HG02938 (cell line): ENCODE data around the gene SLC35G6.
"Not testable (repeated sequence)": the region's sequence is repeated elsewhere in the genome, so short reads cannot be mapped to it uniquely, and the experiment has no call there.

Experiments used
- ATAC-seq: cut with Tn5 transposase; IDR thresholded peaks from one replicate; pipeline ENCODE4 v1.9.1; 2021; ENCODE audit warnings: mild to moderate bottlenecking, moderate library complexity; ENCODE audit not compliant: unreplicated experiment

Gene SLC35G6

GRCh38 chr17:7477392-7478275 is 3.6 kb upstream of the SLC35G6 start:
- ATAC-seq: no peak

DNA sequence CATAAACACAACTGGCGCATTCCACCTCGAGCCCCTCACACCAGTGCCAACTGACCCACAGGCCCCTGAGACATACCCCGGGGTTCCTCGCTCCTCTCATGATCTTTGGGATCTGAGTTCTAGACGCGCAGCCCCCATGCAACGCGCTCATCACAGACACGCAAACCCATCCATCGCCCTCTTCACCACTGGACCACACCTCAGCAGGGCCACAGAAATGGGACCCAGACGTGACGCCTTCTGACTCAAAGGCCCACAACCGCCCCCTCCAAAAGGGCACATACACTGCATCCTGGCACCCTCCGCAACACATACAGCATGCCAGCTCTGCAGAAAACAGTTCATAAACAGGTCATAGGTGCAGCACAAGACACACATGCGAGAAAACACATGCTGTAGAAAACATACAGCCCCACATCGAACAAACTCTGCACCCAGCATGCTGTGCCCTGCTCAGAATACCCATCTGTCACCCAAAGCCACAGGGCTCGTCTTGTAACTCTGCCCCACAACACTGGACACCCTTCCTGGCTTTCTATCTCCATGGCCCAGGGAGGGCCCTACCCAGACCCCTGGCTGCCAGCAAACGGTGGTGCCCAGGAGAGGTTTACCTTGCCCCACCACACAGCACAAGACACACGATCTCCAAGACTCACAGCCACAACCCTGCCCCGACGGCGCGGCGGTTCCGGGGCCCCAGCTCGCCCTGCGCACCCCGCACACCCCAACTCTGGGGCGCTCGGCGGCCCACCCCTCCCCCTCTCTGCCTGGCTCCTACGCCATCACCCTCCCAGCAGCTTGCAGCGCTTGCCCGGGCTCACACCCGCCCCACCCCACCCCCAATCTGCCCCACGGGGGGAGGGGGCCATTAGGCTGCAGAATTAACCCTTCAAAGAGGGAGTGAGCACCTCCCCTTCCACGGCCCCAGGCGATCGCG is 2.7 kb upstream of the SLC35G6 start:
- ATAC-seq: no peak

DNA sequence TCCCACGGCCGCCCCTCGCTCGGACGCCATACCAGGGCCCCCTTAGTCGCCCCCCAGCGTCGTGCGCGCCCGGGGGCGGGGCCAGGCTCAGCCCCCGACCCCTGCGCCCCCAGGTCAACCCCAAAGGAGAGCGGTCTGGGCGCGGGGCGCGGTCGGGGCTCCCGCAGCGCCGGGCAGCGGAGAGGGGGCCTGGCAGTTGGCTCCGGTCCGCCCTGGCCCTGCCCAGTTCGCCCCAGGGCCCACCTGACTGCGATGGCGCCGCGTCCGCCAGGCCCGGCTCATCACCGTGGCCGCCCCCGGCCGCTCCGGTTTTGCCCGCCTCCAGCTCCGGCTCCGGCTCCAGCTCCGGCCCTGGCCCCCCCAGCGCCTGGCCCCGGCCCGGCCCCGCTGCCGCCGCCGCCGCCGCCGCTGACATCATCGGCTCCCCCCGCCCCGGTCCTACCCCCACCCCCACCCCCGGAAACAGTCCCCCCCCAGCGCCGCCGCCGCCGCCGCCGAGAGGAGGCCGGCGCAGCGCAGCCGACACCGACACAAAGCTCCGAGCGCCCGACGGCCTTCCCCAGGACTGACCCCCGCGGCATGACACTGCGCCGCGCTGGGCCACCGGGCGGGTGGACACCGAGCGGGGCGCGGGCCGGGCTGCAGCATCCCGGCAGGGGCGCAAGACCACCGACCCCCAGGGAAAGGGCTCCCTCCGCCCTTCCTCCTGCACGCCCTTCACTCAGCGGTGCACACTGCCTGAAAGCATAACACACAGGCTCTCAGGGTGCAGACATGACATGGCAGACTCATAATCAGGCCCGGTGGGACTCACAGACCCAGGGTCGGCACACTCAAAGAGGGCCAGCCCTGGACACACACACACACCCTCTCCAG is 1.8 kb upstream of the SLC35G6 start, which contains the start of gene ZBTB4:
Gene ZBTB4, minus strand, starts transcription at position 419 of the 876 bp plus-strand sequence. CDS start 12,830 bp downstream, outside the sequence.
- ATAC-seq: no peak

GRCh38 chr17:7480089-7480384 is 1.2 kb upstream of the SLC35G6 start:
- ATAC-seq: no peak

- ATAC-seq: not testable (repeated sequence)
Observed at GRCh38 chr17:7481842-7482741, 846 bp downstream of the SLC35G6 start.

GRCh38 chr17:7482742-7483088 is 1.5 kb downstream of the SLC35G6 start:
- not testable (repeated sequence) for ATAC-seq

GRCh38 chr17:7483255-7484066 is 2.2 kb downstream of the SLC35G6 start:
- peak; percentile 28 for ATAC-seq

DNA sequence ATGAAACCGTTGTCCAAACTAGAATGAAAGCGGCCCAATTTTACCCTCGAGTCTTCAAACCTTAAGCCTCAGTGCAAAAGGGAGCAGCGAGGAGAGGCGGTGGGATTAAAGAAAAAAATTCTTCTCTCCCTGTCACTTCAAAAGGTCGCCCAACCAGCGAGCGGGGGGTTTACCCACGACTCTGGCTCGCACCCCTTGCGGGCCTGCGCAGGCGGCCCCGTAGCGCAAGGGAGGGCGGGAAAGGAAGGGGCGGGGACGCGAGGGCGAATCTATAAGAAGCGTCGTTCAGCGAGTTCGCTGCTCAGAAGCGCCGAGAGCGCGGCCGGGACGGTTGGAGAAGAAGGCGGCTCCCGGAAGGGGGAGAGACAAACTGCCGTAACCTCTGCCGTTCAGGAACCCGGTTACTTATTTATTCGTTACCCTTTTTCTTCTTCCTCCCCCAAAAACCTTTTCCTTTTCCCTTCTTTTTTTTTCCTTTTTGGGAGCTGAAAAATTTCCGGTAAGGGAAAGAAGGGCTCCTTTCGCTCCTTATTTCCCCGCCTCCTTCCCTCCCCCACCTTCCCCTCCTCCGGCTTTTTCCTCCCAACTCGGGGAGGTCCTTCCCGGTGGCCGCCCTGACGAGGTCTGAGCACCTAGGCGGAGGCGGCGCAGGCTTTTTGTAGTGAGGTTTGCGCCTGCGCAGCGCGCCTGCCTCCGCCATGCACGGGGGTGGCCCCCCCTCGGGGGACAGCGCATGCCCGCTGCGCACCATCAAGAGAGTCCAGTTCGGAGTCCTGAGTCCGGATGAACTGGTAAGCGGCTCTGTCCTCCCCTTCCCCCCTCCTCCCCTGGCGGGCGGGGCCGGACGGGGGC is 3.0 kb downstream of the SLC35G6 start, which contains the start of gene POLR2A:
Gene POLR2A, plus strand, starts transcription at position 300 of the 852 bp plus-strand sequence.
- peak; percentile 66 for ATAC-seq

DNA sequence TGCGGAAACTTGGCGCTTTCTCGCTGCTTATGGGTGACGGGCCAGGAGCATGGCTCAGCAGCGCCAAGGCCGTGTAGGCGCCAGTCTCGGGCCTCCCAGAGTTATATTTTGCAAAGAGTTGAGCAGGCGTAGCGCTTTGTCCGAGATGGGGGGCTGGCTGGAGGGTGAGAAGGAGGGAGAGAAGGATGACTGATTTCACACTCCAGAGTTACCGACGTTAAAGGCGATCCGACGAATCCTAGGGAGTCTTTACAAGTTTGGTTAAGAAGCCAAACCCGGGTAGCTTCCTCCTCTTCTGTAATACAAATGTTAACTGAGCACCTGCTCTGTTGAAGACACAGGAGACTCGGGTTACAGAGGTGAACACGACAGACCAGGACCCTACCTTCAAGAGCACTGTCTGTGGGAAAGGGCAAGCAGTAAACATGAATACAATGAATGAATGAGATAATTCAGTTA is 3.7 kb downstream of the SLC35G6 start:
- no peak for ATAC-seq

GRCh38 chr17:7486181-7486580 is 4.9 kb downstream of the SLC35G6 start:
- ATAC-seq: no peak

DNA sequence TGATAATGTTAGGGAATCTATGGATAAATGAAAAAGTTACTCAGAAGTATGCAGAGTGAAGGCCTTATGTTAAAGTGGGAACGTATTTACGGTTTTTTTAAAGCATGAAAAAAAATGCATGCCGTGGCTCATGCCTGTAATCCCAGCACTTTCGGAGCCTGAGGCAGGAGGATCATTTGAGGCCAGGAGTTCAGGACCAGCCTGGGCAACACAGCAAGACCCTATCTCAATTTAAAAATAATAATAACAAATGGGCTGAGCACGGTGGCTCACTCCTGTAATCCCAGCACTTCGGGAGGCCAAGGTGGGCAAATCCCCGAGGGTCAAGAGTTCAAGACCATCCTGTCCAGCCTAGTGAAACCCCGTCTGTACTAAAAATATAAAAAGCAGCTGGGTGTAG is 8.9 kb downstream of the SLC35G6 start:
- no peak for ATAC-seq

DNA sequence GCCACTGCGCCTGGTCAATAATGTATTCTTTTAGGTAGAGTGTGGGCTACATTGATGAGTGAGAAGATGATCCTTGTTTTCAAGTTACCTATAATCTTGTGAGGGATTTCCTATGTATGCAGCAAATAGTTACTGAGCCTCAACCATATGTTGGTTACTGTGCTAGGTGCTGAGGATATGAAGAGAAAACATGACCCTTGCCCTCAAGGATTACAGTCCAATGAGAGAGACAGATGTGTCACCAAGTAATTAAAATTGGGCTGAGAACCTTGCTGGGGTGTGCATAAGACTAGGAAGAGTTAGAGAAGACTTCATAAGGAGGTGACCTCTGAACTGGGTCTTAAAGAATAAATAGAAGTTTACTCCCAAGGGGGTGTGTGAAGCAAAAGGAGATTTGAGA is 10.3 kb downstream of the SLC35G6 start:
- ATAC-seq: no peak

DNA sequence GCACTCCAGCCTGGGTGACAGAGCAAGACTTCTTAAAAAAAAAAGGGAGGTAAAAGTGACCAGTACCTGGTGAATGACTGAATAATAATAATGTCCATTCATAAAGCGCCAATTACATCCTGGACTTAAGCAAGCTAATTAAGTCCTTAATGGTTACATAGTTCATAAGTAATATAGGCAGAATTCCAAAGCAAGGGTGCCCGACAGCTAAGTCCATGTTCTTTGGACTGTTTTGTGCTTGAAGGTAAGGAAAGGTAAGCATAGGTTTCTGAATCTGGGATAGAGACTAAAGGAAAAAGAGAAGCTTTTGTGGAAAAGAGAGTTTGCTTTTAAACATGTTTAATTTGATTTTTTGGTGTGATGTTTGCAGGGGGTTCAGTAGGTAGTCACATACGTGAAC is 12.7 kb downstream of the SLC35G6 start:
- ATAC-seq: no peak

GRCh38 chr17:7495906-7496434 is 14.7 kb downstream of the SLC35G6 start:
- no peak for ATAC-seq

- no peak for ATAC-seq
Observed at GRCh38 chr17:7496470-7497183, 15.4 kb downstream of the SLC35G6 start.

DNA sequence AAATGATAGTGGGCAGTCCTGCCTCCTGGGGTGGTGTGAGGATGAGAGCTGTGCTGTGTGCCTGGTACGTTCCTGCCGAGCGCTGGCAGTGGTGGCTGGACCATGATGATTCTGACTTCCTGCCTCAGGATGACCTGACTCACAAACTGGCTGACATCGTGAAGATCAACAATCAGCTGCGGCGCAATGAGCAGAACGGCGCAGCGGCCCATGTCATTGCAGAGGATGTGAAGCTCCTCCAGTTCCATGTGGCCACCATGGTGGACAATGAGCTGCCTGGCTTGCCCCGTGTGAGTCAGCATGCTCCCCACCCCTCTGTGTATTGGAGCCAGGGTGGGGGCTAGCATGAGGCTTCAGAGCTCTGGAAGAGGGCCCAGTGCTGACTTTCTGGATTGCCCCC is 16.0 kb downstream of the SLC35G6 start:
- no peak for ATAC-seq

DNA sequence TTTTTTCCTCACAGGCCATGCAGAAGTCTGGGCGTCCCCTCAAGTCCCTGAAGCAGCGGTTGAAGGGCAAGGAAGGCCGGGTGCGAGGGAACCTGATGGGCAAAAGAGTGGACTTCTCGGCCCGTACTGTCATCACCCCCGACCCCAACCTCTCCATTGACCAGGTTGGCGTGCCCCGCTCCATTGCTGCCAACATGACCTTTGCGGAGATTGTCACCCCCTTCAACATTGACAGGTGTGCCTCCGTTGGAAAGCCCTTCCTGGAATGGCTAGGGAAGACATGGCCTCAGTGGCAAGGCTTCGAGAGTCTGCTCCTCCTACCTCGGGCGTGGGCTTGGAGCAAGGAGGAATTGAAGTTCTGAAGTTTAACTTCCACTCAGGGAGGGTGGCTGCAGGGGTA is 16.4 kb downstream of the SLC35G6 start:
- no peak for ATAC-seq
